Measurements from ENCODE around the gene ERI3.

The ERI3 gene

DNA sequence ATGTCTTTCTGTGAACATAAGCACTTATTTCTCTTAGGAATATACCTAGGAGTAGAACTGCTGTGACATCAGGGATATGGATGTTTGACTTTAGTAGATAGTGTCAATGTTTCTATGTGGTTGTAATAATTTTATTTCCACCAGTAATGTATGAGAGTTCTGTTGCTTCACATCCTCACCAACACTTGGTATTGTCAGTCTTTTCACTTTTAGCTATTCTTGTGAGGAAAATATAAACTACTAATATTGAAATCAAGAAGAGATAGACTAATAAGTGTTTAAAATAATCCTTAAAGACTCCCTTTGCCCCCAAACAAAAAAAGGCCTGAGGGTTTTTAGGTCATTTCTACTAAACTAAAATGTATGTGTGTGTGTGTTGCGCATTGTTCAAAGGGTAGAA is 144.5 kb downstream of the ERI3 start:
- TF ChIP-seq RAD21 (IDR thresholded peaks at IDR 0.05; ENCODE audit: low read depth) (no peak), MAX (IDR thresholded peaks at IDR 0.05) (no peak), CREB1 (IDR thresholded peaks at IDR 0.05; ENCODE audit: low read depth) (no peak), NFIC (IDR thresholded peaks at IDR 0.05) (no peak), YY1 (IDR thresholded peaks at IDR 0.05; ENCODE audit: low read depth) (no peak), EP300 (IDR thresholded peaks at IDR 0.05; ENCODE audit: borderline replicate concordance) (no peak)

- TF ChIP-seq FOXM1 (IDR thresholded peaks at IDR 0.05; ENCODE audit: borderline replicate concordance, low read depth) = no peak
- no peak for TF ChIP-seq TAF1 (IDR thresholded peaks at IDR 0.05; ENCODE audit: low read depth)
- TF ChIP-seq CREB1 (IDR thresholded peaks at IDR 0.05; ENCODE audit: low read depth) = no peak
- no peak for TF ChIP-seq EP300 (IDR thresholded peaks at IDR 0.05; ENCODE audit: borderline replicate concordance)
- TF ChIP-seq TCF12 (IDR thresholded peaks at IDR 0.05; ENCODE audit: low read depth) = no peak
- TF ChIP-seq YY1 (IDR thresholded peaks at IDR 0.05; ENCODE audit: low read depth) = no peak
- no peak for TF ChIP-seq MAX (IDR thresholded peaks at IDR 0.05)
- TF ChIP-seq ZBTB7A (IDR thresholded peaks at IDR 0.05; ENCODE audit: low read depth) = no peak
- no peak for TF ChIP-seq NFIC (IDR thresholded peaks at IDR 0.05)
- no peak for TF ChIP-seq EGR1 (IDR thresholded peaks at IDR 0.05)
- no peak for TF ChIP-seq CEBPB (IDR thresholded peaks at IDR 0.05)
- no peak for TF ChIP-seq RAD21 (IDR thresholded peaks at IDR 0.05; ENCODE audit: low read depth)
- TF ChIP-seq REST (IDR thresholded peaks at IDR 0.05; ENCODE audit: low read depth) = no peak
- TF ChIP-seq TEAD4 (IDR thresholded peaks at IDR 0.05) = no peak
Measured at GRCh38 chr1:44208226-44208625, 146.8 kb downstream of the ERI3 start.

GRCh38 chr1:44200336-44200735 is 154.7 kb downstream of the ERI3 start:
- TF ChIP-seq CREB1 (IDR thresholded peaks at IDR 0.05; ENCODE audit: low read depth) (no peak), FOXM1 (IDR thresholded peaks at IDR 0.05; ENCODE audit: borderline replicate concordance, low read depth) (no peak), MAX (IDR thresholded peaks at IDR 0.05) (no peak), TAF1 (IDR thresholded peaks at IDR 0.05; ENCODE audit: low read depth) (no peak), NFIC (IDR thresholded peaks at IDR 0.05) (no peak), EGR1 (IDR thresholded peaks at IDR 0.05) (no peak), ZBTB7A (IDR thresholded peaks at IDR 0.05; ENCODE audit: low read depth) (no peak), TEAD4 (IDR thresholded peaks at IDR 0.05) (no peak), RAD21 (IDR thresholded peaks at IDR 0.05; ENCODE audit: low read depth) (no peak), EP300 (IDR thresholded peaks at IDR 0.05; ENCODE audit: borderline replicate concordance) (no peak), YY1 (IDR thresholded peaks at IDR 0.05; ENCODE audit: low read depth) (no peak), REST (IDR thresholded peaks at IDR 0.05; ENCODE audit: low read depth) (no peak), CEBPB (IDR thresholded peaks at IDR 0.05) (no peak), TCF12 (IDR thresholded peaks at IDR 0.05; ENCODE audit: low read depth) (no peak)
- TF ChIP-seq, protein P1, sequence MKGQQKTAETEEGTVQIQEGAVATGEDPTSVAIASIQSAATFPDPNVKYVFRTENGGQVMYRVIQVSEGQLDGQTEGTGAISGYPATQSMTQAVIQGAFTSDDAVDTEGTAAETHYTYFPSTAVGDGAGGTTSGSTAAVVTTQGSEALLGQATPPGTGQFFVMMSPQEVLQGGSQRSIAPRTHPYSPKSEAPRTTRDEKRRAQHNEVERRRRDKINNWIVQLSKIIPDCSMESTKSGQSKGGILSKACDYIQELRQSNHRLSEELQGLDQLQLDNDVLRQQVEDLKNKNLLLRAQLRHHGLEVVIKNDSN (IDR thresholded peaks at IDR 0.05) = no peak

- TF ChIP-seq NFIC (IDR thresholded peaks at IDR 0.05) = no peak
- no peak for TF ChIP-seq TAF1 (IDR thresholded peaks at IDR 0.05; ENCODE audit: low read depth)
- TF ChIP-seq CREB1 (IDR thresholded peaks at IDR 0.05; ENCODE audit: low read depth) = no peak
- TF ChIP-seq TCF12 (IDR thresholded peaks at IDR 0.05; ENCODE audit: low read depth) = no peak
- TF ChIP-seq MAX (IDR thresholded peaks at IDR 0.05) = no peak
- no peak for TF ChIP-seq CEBPB (IDR thresholded peaks at IDR 0.05)
- no peak for TF ChIP-seq REST (IDR thresholded peaks at IDR 0.05; ENCODE audit: low read depth)
- no peak for TF ChIP-seq EGR1 (IDR thresholded peaks at IDR 0.05)
- TF ChIP-seq RAD21 (IDR thresholded peaks at IDR 0.05; ENCODE audit: low read depth) = no peak
- TF ChIP-seq, protein P1 (IDR thresholded peaks at IDR 0.05) = no peak
- TF ChIP-seq FOXM1 (IDR thresholded peaks at IDR 0.05; ENCODE audit: borderline replicate concordance, low read depth) = no peak
- no peak for TF ChIP-seq ZBTB7A (IDR thresholded peaks at IDR 0.05; ENCODE audit: low read depth)
- no peak for TF ChIP-seq YY1 (IDR thresholded peaks at IDR 0.05; ENCODE audit: low read depth)
- no peak for TF ChIP-seq TEAD4 (IDR thresholded peaks at IDR 0.05)
- TF ChIP-seq EP300 (IDR thresholded peaks at IDR 0.05; ENCODE audit: borderline replicate concordance) = no peak
Measured at GRCh38 chr1:44174630-44175029, 180.4 kb downstream of the ERI3 start.

Data from Ishikawa (cell line).